HG03097 (cell line): ENCODE data around the gene CAPN2.

Source experiments
- ATAC-seq: cut with Tn5 transposase; IDR thresholded peaks from one replicate; pipeline ENCODE4 v1.9.1; 2021; ENCODE audit not compliant: unreplicated experiment, low FRiP score

CAPN2 gene

GRCh38 chr1:223712194-223712849 lies at the start of gene CAPN2:
CAPN2 (plus strand) TSS chr1:223712539; CDS start chr1:223712641, 102 bp downstream.
- ATAC-seq, result peak; percentile 63

- no peak for ATAC-seq
These were observed 49.4 kb upstream of the CAPN2 start for GRCh38 chr1:223662943-223663342.

- no peak for ATAC-seq
These were observed 48.2 kb upstream of the CAPN2 start for GRCh38 chr1:223664106-223664505.

- ATAC-seq, result no peak
These were observed 46.6 kb upstream of the CAPN2 start, which contains the start of gene CAPN8 for GRCh38 chr1:223665592-223666312. CAPN8 (minus strand) TSS chr1:223665701; CDS start chr1:223665646, 55 bp downstream.

- ATAC-seq, result no peak
These were observed 44.7 kb upstream of the CAPN2 start for GRCh38 chr1:223667484-223668182.

- ATAC-seq, result no peak
These were observed 43.1 kb upstream of the CAPN2 start for GRCh38 chr1:223669003-223669795.

- ATAC-seq, result no peak
These were observed 41.7 kb upstream of the CAPN2 start for GRCh38 chr1:223670458-223671159.

- no peak for ATAC-seq
These were observed 38.0 kb upstream of the CAPN2 start for GRCh38 chr1:223674119-223674890.

- ATAC-seq, result no peak
These were observed 33.5 kb upstream of the CAPN2 start for GRCh38 chr1:223678841-223679240.

GRCh38 chr1:223680188-223680587 lies 32.2 kb upstream of the CAPN2 start:
- no peak for ATAC-seq

- no peak for ATAC-seq
These were observed 29.8 kb upstream of the CAPN2 start for GRCh38 chr1:223682502-223682901.

GRCh38 chr1:223683586-223684487 lies 28.5 kb upstream of the CAPN2 start:
- ATAC-seq, result no peak

- ATAC-seq, result no peak
These were observed 27.9 kb upstream of the CAPN2 start for GRCh38 chr1:223684488-223684792.

GRCh38 chr1:223691121-223691520 lies 21.2 kb upstream of the CAPN2 start:
- ATAC-seq, result no peak

GRCh38 chr1:223695014-223695548 lies 17.3 kb upstream of the CAPN2 start:
- no peak for ATAC-seq

GRCh38 chr1:223695941-223696340 lies 16.4 kb upstream of the CAPN2 start:
- no peak for ATAC-seq

- no peak for ATAC-seq
These were observed 11.9 kb upstream of the CAPN2 start for GRCh38 chr1:223700388-223700918.
